UCSD-AML1 (cell line): ENCODE results near the gene GPM6B.
"Not testable (repeated sequence)": the region's sequence is repeated elsewhere in the genome, so short reads cannot be mapped to it uniquely, and the experiment has no call there.

Experiments used
- DNase-seq: peaks from one replicate; lab custom pipeline; 2025; ENCODE audit not compliant: unreplicated experiment; lab: John Stamatoyannopoulos, UW

The GPM6B gene

DNA sequence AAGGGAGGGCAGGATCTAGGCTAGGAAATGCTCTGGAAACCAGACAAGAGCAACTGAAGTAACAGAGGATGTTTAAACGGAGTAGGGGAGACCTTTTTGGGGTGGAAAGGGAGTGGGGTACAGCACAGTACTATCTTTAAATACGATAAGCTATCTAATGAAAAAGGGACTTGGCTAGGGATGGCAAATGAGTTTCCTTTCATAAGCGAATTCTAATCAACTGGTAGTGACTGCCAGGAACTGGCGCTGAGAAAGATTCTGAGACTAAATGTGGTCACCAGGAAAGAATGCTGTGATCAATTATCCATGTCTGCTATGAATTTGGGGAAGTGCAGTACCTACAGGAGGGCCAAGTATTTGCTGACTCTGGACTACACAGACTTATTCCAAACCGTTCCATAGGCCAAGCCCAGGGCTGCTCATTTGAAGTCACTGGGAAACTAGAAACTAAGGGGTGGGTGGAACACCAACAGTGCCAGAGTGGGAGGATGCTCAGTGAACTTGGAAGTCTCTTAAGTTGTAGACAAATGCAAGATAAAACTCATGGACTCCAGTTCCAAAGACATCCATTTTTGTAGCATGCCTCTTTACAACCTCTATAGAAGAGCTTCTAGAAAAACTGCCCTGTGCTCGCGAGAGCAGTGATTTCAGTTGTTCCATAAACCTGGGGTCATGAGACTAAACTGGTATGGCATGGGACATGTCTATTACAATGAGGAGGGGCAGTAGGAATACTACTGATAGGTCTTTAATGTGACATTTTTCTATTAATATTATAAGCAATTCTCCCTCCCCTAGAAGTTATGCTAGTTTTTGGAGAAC, 84.4 kb downstream of the GPM6B start:
- DNase-seq = no peak

DNA sequence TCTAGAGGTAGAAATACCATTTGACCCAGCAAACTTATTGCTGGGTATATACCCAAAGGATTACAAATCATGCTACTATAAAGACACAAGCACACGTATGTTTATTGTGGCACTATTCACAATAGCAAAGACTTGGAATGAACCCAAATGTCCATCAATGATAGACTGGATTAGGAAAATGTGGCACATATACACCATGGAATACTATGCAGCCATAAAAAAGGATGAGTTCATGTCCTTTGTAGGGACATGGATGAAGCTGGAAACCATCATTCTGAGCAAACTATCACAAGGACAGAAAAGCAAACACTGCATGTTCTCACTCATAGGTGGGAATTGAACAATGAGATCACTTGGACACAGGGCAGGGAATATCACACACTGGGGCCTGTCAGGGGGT, 86.4 kb downstream of the GPM6B start:
- not testable (repeated sequence) for DNase-seq

DNA sequence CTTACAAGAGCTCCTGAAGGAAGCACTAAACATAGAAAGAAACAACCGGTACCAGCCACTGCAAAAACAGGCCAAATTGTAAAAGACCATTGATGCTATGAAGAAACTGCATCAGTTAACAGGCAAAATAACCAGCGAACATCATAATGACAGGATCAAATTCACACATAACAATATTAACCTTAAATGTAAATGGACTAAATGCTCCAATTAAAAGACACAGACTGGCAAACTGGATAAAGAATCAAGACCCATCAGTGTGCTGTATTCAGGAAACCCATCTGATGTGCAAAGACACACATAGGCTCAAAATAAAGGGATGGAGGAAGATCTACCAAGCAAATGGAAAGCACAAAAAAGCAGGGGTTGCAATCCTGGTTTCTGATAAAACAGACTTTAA, 90.3 kb downstream of the GPM6B start:
- DNase-seq = not testable (repeated sequence)

DNA sequence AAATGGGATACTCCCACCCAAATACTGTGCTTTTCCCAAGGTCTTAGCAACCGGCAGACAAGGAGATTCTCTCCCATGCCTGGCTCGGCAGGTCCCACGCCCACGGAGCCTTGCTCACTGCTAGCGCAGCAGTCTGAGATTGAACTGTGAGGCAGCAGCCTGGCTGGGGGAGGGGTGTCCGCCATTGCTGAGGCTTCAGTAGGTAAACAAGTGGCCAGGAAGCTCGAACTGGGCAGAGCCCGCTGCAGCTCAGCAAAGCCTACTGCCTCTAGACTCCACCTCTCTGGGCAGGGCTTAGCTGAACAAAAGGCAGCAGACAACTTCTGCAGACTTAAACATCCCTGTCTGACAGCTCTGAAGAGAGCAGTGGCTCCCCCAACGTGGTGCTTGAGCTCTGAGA, 92.0 kb downstream of the GPM6B start:
- not testable (repeated sequence) for DNase-seq

DNA sequence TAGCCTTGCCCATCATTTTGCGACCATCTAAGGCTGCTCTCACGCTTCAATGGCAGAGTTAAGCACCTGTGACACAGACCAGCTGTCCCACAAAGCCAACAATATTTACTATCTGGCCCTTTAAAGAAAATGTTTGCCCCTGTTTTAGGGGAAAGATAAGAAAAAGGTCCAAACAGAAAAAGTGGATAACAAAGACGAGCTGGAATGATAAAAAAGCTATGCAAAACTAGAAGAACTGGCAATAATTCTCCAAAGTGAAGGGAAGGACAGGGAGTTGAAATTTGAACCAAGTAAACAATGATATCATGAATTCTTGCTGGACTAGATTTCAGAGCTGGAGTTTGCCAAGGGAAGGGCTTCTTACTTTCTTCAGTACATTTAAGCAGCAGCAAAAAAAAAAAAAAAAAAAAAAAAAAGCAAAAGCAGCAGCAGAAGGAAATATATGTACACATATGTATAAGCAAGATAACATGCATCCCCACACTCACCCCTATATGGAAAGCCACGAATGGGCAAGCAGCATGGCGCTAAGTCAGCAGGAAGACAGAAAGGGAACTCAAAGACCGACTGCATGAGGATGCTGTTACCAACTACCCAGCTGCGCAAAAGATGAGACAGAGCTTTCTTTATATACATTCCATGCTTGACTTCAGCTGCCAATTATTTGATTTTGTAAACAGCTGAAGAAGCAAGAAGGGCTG, 94.9 kb downstream of the GPM6B start:
- DNase-seq = peak; percentile 21

DNA sequence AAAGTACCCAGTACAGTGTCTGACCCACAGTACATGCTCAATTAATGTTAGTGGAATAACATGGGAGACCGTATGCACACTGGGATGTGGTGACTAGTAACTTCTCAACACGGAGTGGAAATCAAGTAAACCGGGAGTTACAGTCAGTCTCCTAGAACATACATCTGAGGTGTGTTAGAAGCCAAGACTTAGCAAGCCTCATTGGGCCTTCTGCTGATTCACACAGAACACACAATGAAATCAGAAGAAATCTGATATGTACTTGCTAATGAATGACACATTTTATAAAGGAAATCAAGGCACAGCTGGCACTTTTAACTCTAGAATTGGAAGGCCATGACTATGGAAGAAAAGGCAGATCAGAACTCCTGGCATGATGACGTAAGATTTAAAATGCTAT, 95.5 kb downstream of the GPM6B start:
- DNase-seq = no peak
